Smooth muscle cell (in vitro differentiated cells): Measurements from ENCODE around the gene NDUFB2. TPM values are rescaled to one million over a fixed set of nuclear protein-coding genes. Genes with fewer than 3 reads are reported as not detected.

Experiments used
- DNase-seq: peaks from one replicate; lab custom pipeline; 2025; ENCODE audit not compliant: unreplicated experiment; lab: John Stamatoyannopoulos, UW
- H2AFZ ChIP-seq: fragments of 200-600 bp; sonication (generic); 2 replicates; pipeline ENCODE4 v1.6.0; 2016; ENCODE audit warnings: antibody characterized with exemption, low read depth, mild to moderate bottlenecking
- H3F3A ChIP-seq: fragments of 200-600 bp; sonication (generic); 2 replicates; pipeline ENCODE4 v1.6.0; 2017; ENCODE audit warnings: antibody characterized with exemption, low read depth
- H3K27ac ChIP-seq: fragments of 200-600 bp; sonication (generic); 2 replicates; pipeline ENCODE4 v1.5.1; 2016; ENCODE audit warnings: low read depth, mild to moderate bottlenecking
- H3K27me3 ChIP-seq: fragments of 200-600 bp; sonication (generic); 2 replicates; pipeline ENCODE4 v1.6.1; 2016; ENCODE audit warnings: low read depth, mild to moderate bottlenecking
- H3K36me3 ChIP-seq: fragments of 200-600 bp; sonication (generic); 2 replicates; pipeline ENCODE4 v1.5.1; 2016; ENCODE audit warnings: low read depth
- H3K4me1 ChIP-seq: fragments of 200-600 bp; sonication (generic); 2 replicates; pipeline ENCODE4 v1.5.1; 2016; ENCODE audit warnings: low read depth
- H3K4me2 ChIP-seq: fragments of 200-600 bp; sonication (generic); 2 replicates; pipeline ENCODE4 v1.6.0; 2016; ENCODE audit warnings: mild to moderate bottlenecking
- H3K4me3 ChIP-seq: fragments of 200-600 bp; sonication (generic); 2 replicates; pipeline ENCODE4 v1.5.1; 2016; ENCODE audit warnings: mild to moderate bottlenecking
- H3K79me2 ChIP-seq: fragments of 200-600 bp; sonication (generic); 2 replicates; pipeline ENCODE4 v1.6.0; 2016; ENCODE audit warnings: low read depth, mild to moderate bottlenecking
- H3K9ac ChIP-seq: fragments of 200-600 bp; sonication (generic); 2 replicates; pipeline ENCODE4 v1.6.0; 2016; ENCODE audit warnings: low read depth
- H3K9me3 ChIP-seq: fragments of 200-600 bp; sonication (generic); replicated peaks from 2 replicates; pipeline ENCODE4 v1.5.1; 2016; ENCODE audit warnings: low read depth
- H4K20me1 ChIP-seq: fragments of 200-600 bp; sonication (generic); 2 replicates; pipeline ENCODE4 v1.6.0; 2016; ENCODE audit warnings: low read depth
- CTCF ChIP-seq: fragments of 200-600 bp; sonication (generic); IDR thresholded peaks from 2 replicates; pipeline ENCODE4 v1.5.1; 2017; ENCODE audit warnings: borderline replicate concordance, mild to moderate bottlenecking, antibody characterized with exemption; ENCODE audit not compliant: insufficient read depth, poor library complexity, severe bottlenecking
- WGBS: methylation state at CpG from one replicate; pipeline ENCODE4 v1.1.7; 2016; ENCODE audit warnings: low lambda C conversion rate; 5-methylcytosine and 5-hydroxymethylcytosine counted together
- polyA plus RNA-seq: library from polyadenylated mRNA; unstranded; fragments of >200 nt; fragmentation: Nextera tagmentation; extraction: Ambion mirVana; gene quantifications from 2 replicates; pipeline ENCODE4 v1.2.1, GENCODE V29; 2016
- total RNA-seq: library from RNA; depleted of rRNA; stranded (reverse); fragments of >200 nt; gene quantifications from 2 replicates; pipeline ENCODE4 v1.2.3, GENCODE V29; 2014

Gene NDUFB2
- total and polyA plus RNA-seq, 2 experiments from 2014 or later, result 376 to 380 TPM

GRCh38 chr7:140650367-140650766, 46.1 kb upstream of the NDUFB2 start:
- no peak overlapping the region for H3K4me3 ChIP-seq
- no peak overlapping the region for H3K4me2 ChIP-seq
- H3F3A ChIP-seq, result peaks cover 2% of the 10 kb centered on the region
- H3K9me3 ChIP-seq, result no peaks in the 10 kb centered on the region
- DNase-seq, result no peak
- no peak overlapping the region for H2AFZ ChIP-seq
- TF ChIP-seq CTCF, result no peak
- no peaks in the 10 kb centered on the region for H3K79me2 ChIP-seq
- H3K4me1 ChIP-seq, result peaks cover 4% of the 10 kb centered on the region
- no peak overlapping the region for H3K27ac ChIP-seq
- WGBS, result 88% methylated on average over 12 of the region's 12 CpGs
- no peaks in the 10 kb centered on the region for H4K20me1 ChIP-seq
- no peaks in the 10 kb centered on the region for H3K27me3 ChIP-seq
- H3K36me3 ChIP-seq, result no peaks in the 10 kb centered on the region
- H3K9ac ChIP-seq, result no peak overlapping the region

- Histone ChIP-seq H3K36me3 (no peaks in the 10 kb centered on the region), H3K27ac (no peak overlapping the region), H3K4me2 (no peak overlapping the region), H2AFZ (no peak overlapping the region), H3K4me1 (no peaks in the 10 kb centered on the region), H3K9me3 (no peaks in the 10 kb centered on the region), H4K20me1 (no peaks in the 10 kb centered on the region), H3K4me3 (no peak overlapping the region), H3K27me3 (no peaks in the 10 kb centered on the region), H3F3A (no peaks in the 10 kb centered on the region), H3K79me2 (no peaks in the 10 kb centered on the region), H3K9ac (no peak overlapping the region)
- peak; percentile 89 for TF ChIP-seq CTCF
- DNase-seq, result no peak
- WGBS, result 35% methylated on average over 15 of the region's 15 CpGs
Observed at GRCh38 chr7:140653319-140654108, 43.0 kb upstream of the NDUFB2 start.

GRCh38 chr7:140654109-140654387, 42.5 kb upstream of the NDUFB2 start:
- H3K9me3 ChIP-seq, result no peaks in the 10 kb centered on the region
- no peaks in the 10 kb centered on the region for H3K36me3 ChIP-seq
- H3K79me2 ChIP-seq, result no peaks in the 10 kb centered on the region
- H3K4me2 ChIP-seq, result no peak overlapping the region
- TF ChIP-seq CTCF, result no peak
- DNase-seq, result no peak
- no peak overlapping the region for H2AFZ ChIP-seq
- no peak overlapping the region for H3K9ac ChIP-seq
- no peak overlapping the region for H3K4me3 ChIP-seq
- WGBS, result 88% methylated on average over 2 of the region's 2 CpGs
- H4K20me1 ChIP-seq, result no peaks in the 10 kb centered on the region
- no peaks in the 10 kb centered on the region for H3K4me1 ChIP-seq
- H3K27me3 ChIP-seq, result no peaks in the 10 kb centered on the region
- no peaks in the 10 kb centered on the region for H3F3A ChIP-seq
- no peak overlapping the region for H3K27ac ChIP-seq

GRCh38 chr7:140654661-140655060, 41.8 kb upstream of the NDUFB2 start:
- H4K20me1 ChIP-seq, result no peaks in the 10 kb centered on the region
- H2AFZ ChIP-seq, result no peak overlapping the region
- no peak overlapping the region for H3K9ac ChIP-seq
- no peak for TF ChIP-seq CTCF
- H3K4me1 ChIP-seq, result no peaks in the 10 kb centered on the region
- H3K27me3 ChIP-seq, result no peaks in the 10 kb centered on the region
- 88% methylated on average over 4 of the region's 4 CpGs for WGBS
- H3K4me3 ChIP-seq, result no peak overlapping the region
- no peaks in the 10 kb centered on the region for H3K36me3 ChIP-seq
- H3K27ac ChIP-seq, result no peak overlapping the region
- no peaks in the 10 kb centered on the region for H3K79me2 ChIP-seq
- H3K4me2 ChIP-seq, result no peak overlapping the region
- no peaks in the 10 kb centered on the region for H3K9me3 ChIP-seq
- DNase-seq, result no peak
- no peaks in the 10 kb centered on the region for H3F3A ChIP-seq
